K562 (cell line): Measurements from ENCODE around the gene KPTN. TPM values are rescaled to one million over a fixed set of nuclear protein-coding genes. Genes with fewer than 3 reads are reported as not detected.

ENCODE experiments used
- ATF1 ChIP-seq, 2 experiments: fragments of 450-650 bp in 1 of 2; IDR thresholded peaks; 2 replicates each; pipeline ENCODE4 v1.6.1; 2016; ENCODE audit warnings: missing compliant biosample characterization in 1 of 2, missing genetic modification characterization in 1 of 2
- CBFA2T2 ChIP-seq: fragments of 450-650 bp; conservative IDR thresholded peaks from 2 replicates; pipeline ENCODE4 v1.6.1; 2017; ENCODE audit warnings: mild to moderate bottlenecking
- CBFB ChIP-seq: sonication (generic); formaldehyde crosslinking; IDR thresholded peaks from 2 replicates; pipeline ENCODE4 v1.4.0; 2020; ENCODE audit warnings: mild to moderate bottlenecking, missing genetic modification reagents
- CTBP1 ChIP-seq: fragments of 450-650 bp; IDR thresholded peaks from 2 replicates; pipeline ENCODE4 v1.6.1; 2016; ENCODE audit warnings: borderline replicate concordance
- EHMT2 ChIP-seq: fragments of 450-650 bp; IDR thresholded peaks from 2 replicates; pipeline ENCODE4 v1.6.1; 2018; ENCODE audit warnings: antibody characterized with exemption
- ELF4 ChIP-seq: fragments of 450-650 bp; formaldehyde crosslinking; IDR thresholded peaks from 2 replicates; pipeline ENCODE4 v1.4.0; 2022; ENCODE audit warnings: missing genetic modification characterization
- FOXK2 ChIP-seq, 2 experiments: fragments of 450-650 bp; IDR thresholded peaks in 1 of 2; conservative IDR thresholded peaks in 1 of 2; 2 replicates each; pipeline ENCODE4 v1.6.1; 2016; ENCODE audit warnings: low read depth in 2 of 2, mild to moderate bottlenecking in 1 of 2
- HDAC8 ChIP-seq: fragments of 450-650 bp; IDR thresholded peaks from 2 replicates; pipeline ENCODE4 v1.6.1; 2016; ENCODE audit warnings: mild to moderate bottlenecking, missing genetic modification characterization, moderate library complexity, missing compliant biosample characterization
- JUN ChIP-seq, 2 experiments: sonication (generic) in 1 of 2; formaldehyde crosslinking in 1 of 2; IDR thresholded peaks; 2 replicates each; pipeline versions ENCODE4 v1.6.1 to v1.8.0; 2012 to 2022; ENCODE audit warnings: borderline replicate concordance in 2 of 2, mild to moderate bottlenecking in 2 of 2, improper control_type of control experiment in 1 of 2, low read depth in 1 of 2, low read length in 1 of 2, missing genetic modification reagents in 1 of 2
- KLF1 ChIP-seq: fragments of 450-650 bp; IDR thresholded peaks from 2 replicates; pipeline ENCODE4 v1.6.1; 2016; ENCODE audit warnings: missing genetic modification characterization, missing compliant biosample characterization
- KLF16 ChIP-seq: IDR thresholded peaks from 2 replicates; pipeline ENCODE4 v1.6.1; 2016; ENCODE audit warnings: antibody characterized with exemption
- MAX ChIP-seq: sonication (generic); formaldehyde crosslinking; IDR thresholded peaks from 2 replicates; pipeline ENCODE4 v1.9.0; 2022; ENCODE audit warnings: mild to moderate bottlenecking, missing genetic modification reagents
- MEF2D ChIP-seq: conservative IDR thresholded peaks from 2 replicates; pipeline ENCODE4 v1.6.1; 2016; ENCODE audit warnings: low read depth, missing genetic modification characterization, missing compliant biosample characterization
- MTA2 ChIP-seq: fragments of 450-650 bp; IDR thresholded peaks from 2 replicates; pipeline ENCODE4 v1.6.1; 2016; ENCODE audit warnings: low read depth
- MTA3 ChIP-seq: fragments of 450-650 bp; formaldehyde crosslinking; IDR thresholded peaks from 2 replicates; pipeline ENCODE4 v1.6.1; 2017; ENCODE audit warnings: mild to moderate bottlenecking, borderline replicate concordance
- POLR2A ChIP-seq: fragments of 450-650 bp; conservative IDR thresholded peaks from 2 replicates; pipeline ENCODE4 v1.6.1; 2016
- RB1 ChIP-seq: fragments of 450-650 bp; IDR thresholded peaks from 2 replicates; pipeline ENCODE4 v1.6.1; 2017; ENCODE audit warnings: low read depth, mild to moderate bottlenecking
- SAP30 ChIP-seq: fragments of 200-600 bp; sonication (generic); IDR thresholded peaks from 2 replicates; pipeline ENCODE4 v1.6.1; 2012; ENCODE audit warnings: borderline replicate concordance, low read depth, mild to moderate bottlenecking, moderate library complexity, low read length, control low read depth, inconsistent platforms; ENCODE audit not compliant: insufficient read depth, poor library complexity, severe bottlenecking
- SIN3A ChIP-seq, 2 experiments: fragments of 150-350 bp in 1 of 2; IDR thresholded peaks; 2 replicates each; pipeline ENCODE4 v1.6.1; 2011 to 2016; ENCODE audit warnings: borderline replicate concordance in 2 of 2, low read depth in 2 of 2, low read length in 2 of 2, mild to moderate bottlenecking in 2 of 2, moderate library complexity in 2 of 2; ENCODE audit not compliant: control insufficient read depth in 1 of 2
- SIN3B ChIP-seq: fragments of 450-650 bp; IDR thresholded peaks from 2 replicates; pipeline ENCODE4 v1.6.1; 2017; ENCODE audit warnings: low read depth, mild to moderate bottlenecking, moderate library complexity
- SMAD4 ChIP-seq: fragments of 250-450 bp; sonication (Bioruptor Pico); conservative IDR thresholded peaks from 2 replicates; pipeline ENCODE4 v1.8.0; 2021; ENCODE audit warnings: inconsistent platforms, mild to moderate bottlenecking, moderate library complexity
- SMARCC2 ChIP-seq: fragments of 450-650 bp; IDR thresholded peaks from 2 replicates; pipeline ENCODE4 v1.6.1; 2017; ENCODE audit warnings: antibody characterized with exemption, moderate library complexity, mild to moderate bottlenecking, low read depth
- TARDBP ChIP-seq: fragments of 450-650 bp; IDR thresholded peaks from 2 replicates; pipeline ENCODE4 v1.6.1; 2016
- TCF3 ChIP-seq: sonication (generic); formaldehyde crosslinking; IDR thresholded peaks from 2 replicates; pipeline ENCODE4 v1.4.0; 2020; ENCODE audit warnings: mild to moderate bottlenecking, missing genetic modification reagents
- TRIM25 ChIP-seq: fragments of 450-650 bp; IDR thresholded peaks from 2 replicates; pipeline ENCODE4 v1.7.0; 2016; ENCODE audit warnings: borderline replicate concordance
- WHSC1 ChIP-seq: IDR thresholded peaks from one replicate; pipeline ENCODE4 v1.6.1; 2012; ENCODE audit warnings: low read length, control low read depth, inconsistent platforms
- ZC3H11A ChIP-seq: IDR thresholded peaks from 2 replicates; pipeline ENCODE4 v1.6.1; 2012; ENCODE audit warnings: low read depth, low read length, improper control_type of control experiment
- ZEB2 ChIP-seq: fragments of 450-650 bp; IDR thresholded peaks from 2 replicates; pipeline ENCODE4 v1.6.1; 2016
- ZNF133 ChIP-seq: fragments of 250-450 bp; sonication (Bioruptor Pico); IDR thresholded peaks from 2 replicates; pipeline ENCODE4 v1.4.0; 2020; ENCODE audit warnings: mild to moderate bottlenecking
- ZNF561 ChIP-seq: fragments of 450-650 bp; formaldehyde crosslinking; conservative IDR thresholded peaks from 2 replicates; pipeline ENCODE4 v1.4.0; 2020; ENCODE audit warnings: mild to moderate bottlenecking, moderate library complexity
- polyA plus RNA-seq, 8 experiments: library from polyadenylated mRNA; depleted of rRNA in 4 of 8; stranded (reverse) in 5 of 8; unstranded in 3 of 8; fragments of >200 nt; fragmentation: Nextera tagmentation in 2 of 8; fragmentation: Illumina TruSeq in 1 of 8; extraction: Ambion mirVana in 2 of 8; extraction: Trizol in 1 of 8; gene quantifications; 2 replicates each; pipeline versions ENCODE4 v1.2.1 to v1.2.3, GENCODE V29; 2011 to 2014; ENCODE audit warnings: inconsistent platforms in 1 of 8, missing spikeins in 1 of 8
- total RNA-seq, 7 experiments: library from RNA; depleted of rRNA in 6 of 7; stranded (reverse); fragments of >200 nt in 6 of 7; fragmentation: Illumina TruSeq in 2 of 7; extraction: Trizol in 2 of 7; gene quantifications; 2 replicates each; pipeline versions ENCODE4 v1.2.1 to v1.2.3, GENCODE V29; 2011 to 2021; ENCODE audit warnings: low replicate concordance in 1 of 7

KPTN gene
- total and polyA plus RNA-seq, 9 of the 15 experiments (the other 6 are each of a cell fraction or from before 2014, with no cell fraction given): 0.56 to 18.2 (median 8.5) TPM

GRCh38 chr19:47497050-47497766 is 13.2 kb upstream of the KPTN start (continued):
- TF ChIP-seq SMARCC2 (no peak), TARDBP (0 out of 2 replicates have a peak, but pooled peaks have one; percentile 52), ZNF561 (CRISPR knock-in tag) (no peak), SIN3B (no peak), RB1 (0 out of 2 replicates have a peak, but pooled peaks have one; percentile 13), CTBP1 (peak; percentile 54; the same call in 1 of the 2 replicates), POLR2A (no peak; the same call in 1 of the 2 replicates), TRIM25 (peak; percentile 43; the same call in 1 of the 2 replicates), SMAD4 (CRISPR knock-in tag) (peak; percentile 89), MTA2 (peak; percentile 85), KLF1 (peak; percentile 43; the same call in 1 of the 2 replicates), MAX (CRISPR knock-in tag) (no peak), ATF1 (CRISPR knock-in tag; IDR thresholded peaks at IDR 0.05) (no peak), ATF1 (tag; IDR thresholded peaks at IDR 0.05) (peak; percentile 35; the same call in 1 of the 2 replicates), TCF3 (CRISPR knock-in tag) (peak; percentile 96), KLF16 (peak; percentile 85), ZEB2 (no peak), CBFA2T2 (peak; percentile 93), ZC3H11A (no peak), WHSC1 (no peak), MEF2D (no peak), ELF4 (CRISPR knock-in tag) (no peak), SAP30 (no peak), CBFB (CRISPR knock-in tag) (0 out of 2 replicates have a peak, but pooled peaks have one; percentile 35), MTA3 (0 out of 2 replicates have a peak, but pooled peaks have one; percentile 66), HDAC8 (tag) (no peak), JUN (IDR thresholded peaks at IDR 0.05; ENCODE audit: borderline replicate concordance, low read depth, low read length) (no peak), JUN (CRISPR knock-in tag; IDR thresholded peaks at IDR 0.05; ENCODE audit: borderline replicate concordance) (no peak), FOXK2 (conservative IDR thresholded peaks at IDR 0.05 in 1 of 2, IDR thresholded peaks at IDR 0.05 in 1 of 2; ENCODE audit: low read depth in 2 of 2) (peak; percentile 51 to 69; a peak in 2 of 4 replicates), EHMT2 (no peak), SIN3A (IDR thresholded peaks at IDR 0.05; ENCODE audit: borderline replicate concordance in 2 of 2, control insufficient read depth in 1 of 2, low read depth in 2 of 2, low read length in 2 of 2) (peak in 1 of 2 experiments; percentile 84; a peak in 1 of 4 replicates), ZNF133 (no peak)
